ENCODE measurements around the gene SASH1. TPM values are rescaled to one million over a fixed set of nuclear protein-coding genes. Genes with fewer than 3 reads are reported as not detected.

The SASH1 gene
- total and polyA plus RNA-seq, 2 donors (not counting 3 experiments of a cell fraction or from before 2014, with no cell fraction given) = 18.5 to 103 TPM

- no peak for FAIRE-seq
- H3K27me3 ChIP-seq (ENCODE audit: control insufficient read depth in 2 of 2, insufficient read depth in 2 of 2, low read length in 2 of 2) = no peaks in the 10 kb centered on the region
- H4K20me1 ChIP-seq (replicated peaks; ENCODE audit: control insufficient read depth, extremely low read depth, insufficient read depth, low read length) = no peaks in the 10 kb centered on the region
- ChIA-PET CTCF (interaction anchor here (0.8 to 5.1 kb wide), 6 partner anchors 12 to 108 kb away, joined by 3 to 36 read pairs (median 4); no protein-coding TSS in a partner anchor), POLR2A (no interaction called here)
- dilution Hi-C loops (cut with MboI; ENCODE audit: extremely low pct_ligation_motif_present, low sequenced_read_pairs) (no loop called here), intact Hi-C loops (cut with micrococcal nuclease) (loop anchor here (1.0 kb wide), 1 partner anchor 94 kb away; no protein-coding TSS in a partner anchor)
- TF ChIP-seq FOS (IDR thresholded peaks at IDR 0.05; ENCODE audit: borderline replicate concordance, insufficient read depth, low read length) (no peak), POLR2A (IDR thresholded peaks at IDR 0.05; ENCODE audit: low read depth, low read length) (no peak), CTCF (IDR thresholded peaks at IDR 0.05; ENCODE audit: extremely low read depth in 1 of 2, insufficient read depth in 1 of 2, low read depth in 1 of 2, low read length in 2 of 2) (no peak), MAX (IDR thresholded peaks at IDR 0.05; ENCODE audit: insufficient read depth, insufficient read length) (no peak), GATA2 (IDR thresholded peaks at IDR 0.05; ENCODE audit: insufficient read depth, insufficient read length, low read depth, low read length) (no peak), MYC (IDR thresholded peaks at IDR 0.05; ENCODE audit: low read depth, low read length) (no peak), JUN (IDR thresholded peaks at IDR 0.05; ENCODE audit: borderline replicate concordance, insufficient read depth, insufficient read length, low read depth) (no peak), POLR2AphosphoS5 (IDR thresholded peaks at IDR 0.05; ENCODE audit: insufficient read depth, low read depth, low read length) (no peak), EZH2 (IDR thresholded peaks at IDR 0.05; ENCODE audit: borderline replicate concordance, low read depth, low read length, severe bottlenecking) (no peak)
- peaks cover 99% of the 10 kb centered on the region for H3K79me2 ChIP-seq (ENCODE audit: control insufficient read depth, insufficient read depth, low read length)
- no peak for DNase-seq (ENCODE audit: low read depth, low spot score)
- no peaks in the 10 kb centered on the region for H3K9me1 ChIP-seq (replicated peaks; ENCODE audit: control insufficient read depth, extremely low read depth, insufficient read depth, low read length)
- no peak overlapping the region for H3K9ac ChIP-seq (replicated peaks; ENCODE audit: extremely low read depth, insufficient read depth, low read length)
- H3K9me3 ChIP-seq (replicated peaks; ENCODE audit: control insufficient read depth, insufficient read depth, low read length) = no peaks in the 10 kb centered on the region
- no peak overlapping the region for H3K4me3 ChIP-seq (replicated peaks in 1 of 3; ENCODE audit: insufficient read depth in 1 of 3, low read depth in 1 of 3, low read length in 3 of 3)
- peaks cover 44% of the 10 kb centered on the region for H3K4me1 ChIP-seq (ENCODE audit: control insufficient read depth, extremely low read depth, insufficient read depth, low read length)
- no peak overlapping the region for H3K27ac ChIP-seq (ENCODE audit: insufficient read depth, low read depth, low read length)
- no peak overlapping the region for H2AFZ ChIP-seq (ENCODE audit: low read depth, low read length)
- BruUV-seq (replicated peaks) = no TSS peak
- H3K36me3 ChIP-seq (ENCODE audit: control insufficient read depth in 2 of 2, extremely low read depth in 1 of 2, insufficient read depth in 2 of 2, low read length in 2 of 2) = no peaks in the 10 kb centered on the region
- peak overlapping the region; percentile 99 for H3K4me2 ChIP-seq (ENCODE audit: insufficient read depth, low read length)
These were observed 4.9 kb downstream of the SASH1 start for GRCh38 chr6:148347441-148348054.

Measured in endothelial cell of umbilical vein (primary cell).